ENCODE measurements around the gene CDY1B. TPM values are rescaled to one million over a fixed set of nuclear protein-coding genes. Genes with fewer than 3 reads are reported as not detected.
"Not testable (repeated sequence)": the region's sequence is repeated elsewhere in the genome, so short reads cannot be mapped to it uniquely, and the experiment has no call there.

The CDY1B gene, protein sequence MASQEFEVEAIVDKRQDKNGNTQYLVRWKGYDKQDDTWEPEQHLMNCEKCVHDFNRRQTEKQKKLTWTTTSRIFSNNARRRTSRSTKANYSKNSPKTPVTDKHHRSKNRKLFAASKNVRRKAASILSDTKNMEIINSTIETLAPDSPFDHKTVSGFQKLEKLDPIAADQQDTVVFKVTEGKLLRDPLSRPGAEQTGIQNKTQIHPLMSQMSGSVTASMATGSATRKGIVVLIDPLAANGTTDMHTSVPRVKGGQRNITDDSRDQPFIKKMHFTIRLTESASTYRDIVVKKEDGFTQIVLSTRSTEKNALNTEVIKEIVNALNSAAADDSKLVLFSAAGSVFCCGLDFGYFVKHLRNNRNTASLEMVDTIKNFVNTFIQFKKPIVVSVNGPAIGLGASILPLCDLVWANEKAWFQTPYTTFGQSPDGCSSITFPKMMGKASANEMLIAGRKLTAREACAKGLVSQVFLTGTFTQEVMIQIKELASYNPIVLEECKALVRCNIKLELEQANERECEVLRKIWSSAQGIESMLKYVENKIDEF
- total RNA-seq (not detected in 2 replicates), polyA plus RNA-seq (not detected in 2 replicates), polyA minus RNA-seq (not detected in 2 replicates), Bru-seq, nascent RNA (not detected), BruChase-seq, experiment 1, labeled RNA remaining after a 6-hour chase (not detected), BruChase-seq, experiment 2, labeled RNA remaining after a 2-hour chase (not detected)
- not detected in 2 replicates for polyA plus RNA-seq (2011; cell fraction: cytosol; rRNA removed)
- not detected in 2 replicates for polyA plus RNA-seq (2011; cell fraction: nucleus; rRNA removed)
- not detected in 2 replicates for polyA plus RNA-seq (2012)
- not detected for polyA minus RNA-seq (2011; cell fraction: cytosol; rRNA and poly(A)+ RNA removed)
- not detected in 2 replicates for polyA minus RNA-seq (2011; cell fraction: nucleus; rRNA and poly(A)+ RNA removed)
- long read RNA-seq: 0 reads

GRCh38 chrY:24047919-24048318 is at the start of gene CDY1B:
CDY1B (minus strand) TSS chrY:24048019; CDS start chrY:24047688, 331 bp downstream.
- H3K79me2 ChIP-seq (ENCODE audit: control insufficient read depth, insufficient read depth, low read length); CTCF ChIA-PET; FAIRE-seq; DNase-seq (ENCODE audit: low read depth, low spot score); H4K20me1 ChIP-seq (replicated peaks; ENCODE audit: control insufficient read depth, extremely low read depth, insufficient read depth, low read length); H3K4me3 ChIP-seq (replicated peaks in 1 of 3; ENCODE audit: insufficient read depth in 1 of 3, low read depth in 1 of 3, low read length in 3 of 3); H3K27me3 ChIP-seq (ENCODE audit: control insufficient read depth in 2 of 2, insufficient read depth in 2 of 2, low read length in 2 of 2); H3K36me3 ChIP-seq (ENCODE audit: control insufficient read depth in 2 of 2, extremely low read depth in 1 of 2, insufficient read depth in 2 of 2, low read length in 2 of 2); dilution Hi-C loops (cut with MboI; ENCODE audit: extremely low pct_ligation_motif_present, low sequenced_read_pairs); H3K4me1 ChIP-seq (ENCODE audit: control insufficient read depth, extremely low read depth, insufficient read depth, low read length); BruUV-seq (replicated peaks); intact Hi-C loops (cut with micrococcal nuclease); H3K9me1 ChIP-seq (replicated peaks; ENCODE audit: control insufficient read depth, extremely low read depth, insufficient read depth, low read length); H2AFZ ChIP-seq (ENCODE audit: low read depth, low read length); H3K9me3 ChIP-seq (replicated peaks; ENCODE audit: control insufficient read depth, insufficient read depth, low read length); H3K27ac ChIP-seq (ENCODE audit: insufficient read depth, low read depth, low read length); H3K9ac ChIP-seq (replicated peaks; ENCODE audit: extremely low read depth, insufficient read depth, low read length); POLR2A ChIA-PET; H3K4me2 ChIP-seq (ENCODE audit: insufficient read depth, low read length): not testable (repeated sequence)

DNA sequence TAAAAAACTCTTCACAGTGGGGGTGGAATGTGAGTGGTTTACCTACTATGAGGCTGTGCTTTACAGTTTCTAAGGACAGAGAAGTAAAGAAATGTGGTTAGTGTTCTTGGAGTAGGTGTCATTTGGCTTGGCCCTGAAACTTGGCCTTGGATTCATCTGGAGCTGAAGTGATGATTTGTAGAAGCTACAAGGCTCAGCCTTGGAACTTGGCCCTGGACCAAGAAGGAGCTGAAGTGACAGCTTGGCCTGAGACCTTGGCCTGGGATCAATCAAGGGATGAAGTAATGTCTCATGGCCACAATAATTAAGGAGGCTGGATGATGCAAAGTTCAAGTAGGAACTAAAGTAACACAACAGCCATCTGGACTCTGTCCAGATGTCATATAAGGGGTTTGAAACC is 1.7 kb upstream of the CDY1B start:
- H4K20me1 ChIP-seq (replicated peaks; ENCODE audit: control insufficient read depth, extremely low read depth, insufficient read depth, low read length); intact Hi-C loops (cut with micrococcal nuclease); H3K9me1 ChIP-seq (replicated peaks; ENCODE audit: control insufficient read depth, extremely low read depth, insufficient read depth, low read length); H3K9ac ChIP-seq (replicated peaks; ENCODE audit: extremely low read depth, insufficient read depth, low read length); BruUV-seq (replicated peaks); CTCF ChIA-PET; H3K4me1 ChIP-seq (ENCODE audit: control insufficient read depth, extremely low read depth, insufficient read depth, low read length); H2AFZ ChIP-seq (ENCODE audit: low read depth, low read length); POLR2A ChIA-PET; H3K4me3 ChIP-seq (replicated peaks in 1 of 3; ENCODE audit: insufficient read depth in 1 of 3, low read depth in 1 of 3, low read length in 3 of 3); DNase-seq (ENCODE audit: low read depth, low spot score); FAIRE-seq; H3K27ac ChIP-seq (ENCODE audit: insufficient read depth, low read depth, low read length); dilution Hi-C loops (cut with MboI; ENCODE audit: extremely low pct_ligation_motif_present, low sequenced_read_pairs); H3K79me2 ChIP-seq (ENCODE audit: control insufficient read depth, insufficient read depth, low read length); H3K9me3 ChIP-seq (replicated peaks; ENCODE audit: control insufficient read depth, insufficient read depth, low read length); H3K27me3 ChIP-seq (ENCODE audit: control insufficient read depth in 2 of 2, insufficient read depth in 2 of 2, low read length in 2 of 2); H3K36me3 ChIP-seq (ENCODE audit: control insufficient read depth in 2 of 2, extremely low read depth in 1 of 2, insufficient read depth in 2 of 2, low read length in 2 of 2); H3K4me2 ChIP-seq (ENCODE audit: insufficient read depth, low read length): not testable (repeated sequence)

DNA sequence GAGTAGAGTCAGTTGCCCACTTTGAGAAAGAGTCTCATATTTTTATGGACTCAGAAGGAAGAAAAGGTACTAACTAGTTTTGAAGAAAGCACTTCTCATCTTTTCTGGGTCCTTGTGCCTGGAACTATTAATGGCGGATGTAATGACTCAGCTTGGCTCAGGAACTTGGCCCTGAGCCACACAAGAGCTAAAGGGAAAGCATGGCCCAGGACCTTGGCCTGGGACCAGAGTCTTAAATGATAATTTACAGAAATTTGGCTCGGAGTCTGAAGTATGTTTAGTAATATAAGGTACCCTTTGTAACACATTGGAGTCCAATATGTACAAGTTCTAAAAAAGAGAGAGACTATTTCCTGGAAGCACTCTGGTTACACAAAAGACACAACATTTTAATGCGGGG is 4.6 kb downstream of the CDY1B start:
- H3K4me2 ChIP-seq (ENCODE audit: insufficient read depth, low read length); CTCF ChIA-PET; H3K9me1 ChIP-seq (replicated peaks; ENCODE audit: control insufficient read depth, extremely low read depth, insufficient read depth, low read length); H3K27me3 ChIP-seq (ENCODE audit: control insufficient read depth in 2 of 2, insufficient read depth in 2 of 2, low read length in 2 of 2); H3K79me2 ChIP-seq (ENCODE audit: control insufficient read depth, insufficient read depth, low read length); DNase-seq (ENCODE audit: low read depth, low spot score); H3K4me3 ChIP-seq (replicated peaks in 1 of 3; ENCODE audit: insufficient read depth in 1 of 3, low read depth in 1 of 3, low read length in 3 of 3); H3K9ac ChIP-seq (replicated peaks; ENCODE audit: extremely low read depth, insufficient read depth, low read length); H4K20me1 ChIP-seq (replicated peaks; ENCODE audit: control insufficient read depth, extremely low read depth, insufficient read depth, low read length); H3K36me3 ChIP-seq (ENCODE audit: control insufficient read depth in 2 of 2, extremely low read depth in 1 of 2, insufficient read depth in 2 of 2, low read length in 2 of 2); BruUV-seq (replicated peaks); dilution Hi-C loops (cut with MboI; ENCODE audit: extremely low pct_ligation_motif_present, low sequenced_read_pairs); H3K4me1 ChIP-seq (ENCODE audit: control insufficient read depth, extremely low read depth, insufficient read depth, low read length); H2AFZ ChIP-seq (ENCODE audit: low read depth, low read length); H3K27ac ChIP-seq (ENCODE audit: insufficient read depth, low read depth, low read length); POLR2A ChIA-PET; intact Hi-C loops (cut with micrococcal nuclease); H3K9me3 ChIP-seq (replicated peaks; ENCODE audit: control insufficient read depth, insufficient read depth, low read length); FAIRE-seq: not testable (repeated sequence)

All from endothelial cell of umbilical vein (primary cell).